ENCODE measurements around the gene APC.

DNA sequence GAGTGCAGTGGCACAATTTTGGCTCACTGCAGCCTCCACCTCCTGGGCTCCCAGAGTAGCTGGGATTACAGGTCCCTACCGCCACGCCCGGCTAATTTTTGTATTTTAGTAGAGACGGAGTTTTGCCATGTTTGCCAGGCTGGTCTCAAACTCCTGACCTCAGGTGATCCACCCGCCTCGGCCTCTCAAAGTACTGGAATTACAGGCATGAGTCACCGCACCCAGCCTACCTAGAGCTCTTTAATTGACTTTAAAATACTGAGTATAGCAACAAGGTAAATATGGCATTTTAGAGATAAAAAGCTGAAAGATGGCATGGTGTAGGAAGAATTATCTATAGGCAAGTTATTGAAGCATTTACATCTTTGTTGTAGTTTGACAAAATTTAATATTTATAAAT, 21.0 kb downstream of the APC start:
- TF ChIP-seq, protein P1, sequence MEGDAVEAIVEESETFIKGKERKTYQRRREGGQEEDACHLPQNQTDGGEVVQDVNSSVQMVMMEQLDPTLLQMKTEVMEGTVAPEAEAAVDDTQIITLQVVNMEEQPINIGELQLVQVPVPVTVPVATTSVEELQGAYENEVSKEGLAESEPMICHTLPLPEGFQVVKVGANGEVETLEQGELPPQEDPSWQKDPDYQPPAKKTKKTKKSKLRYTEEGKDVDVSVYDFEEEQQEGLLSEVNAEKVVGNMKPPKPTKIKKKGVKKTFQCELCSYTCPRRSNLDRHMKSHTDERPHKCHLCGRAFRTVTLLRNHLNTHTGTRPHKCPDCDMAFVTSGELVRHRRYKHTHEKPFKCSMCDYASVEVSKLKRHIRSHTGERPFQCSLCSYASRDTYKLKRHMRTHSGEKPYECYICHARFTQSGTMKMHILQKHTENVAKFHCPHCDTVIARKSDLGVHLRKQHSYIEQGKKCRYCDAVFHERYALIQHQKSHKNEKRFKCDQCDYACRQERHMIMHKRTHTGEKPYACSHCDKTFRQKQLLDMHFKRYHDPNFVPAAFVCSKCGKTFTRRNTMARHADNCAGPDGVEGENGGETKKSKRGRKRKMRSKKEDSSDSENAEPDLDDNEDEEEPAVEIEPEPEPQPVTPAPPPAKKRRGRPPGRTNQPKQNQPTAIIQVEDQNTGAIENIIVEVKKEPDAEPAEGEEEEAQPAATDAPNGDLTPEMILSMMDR (IDR thresholded peaks at IDR 0.05) = no peak
- TF ChIP-seq POLR2A (IDR thresholded peaks at IDR 0.05) (no peak), EP300 (IDR thresholded peaks at IDR 0.05) (no peak)

Data from upper lobe of left lung (tissue), 4 donors.